Transverse colon (tissue), 4 donors: ENCODE data around the gene ITPR2.

Experiments used
- CTCF ChIP-seq, 5 experiments: fragments of 200-600 bp in 3 of 5; fragments of 450-650 bp in 2 of 5; sonication (generic) in 3 of 5; IDR thresholded peaks; 1 replicate in 2 of 5; 2 replicates in 3 of 5; pipeline ENCODE4 v1.5.1; 2016 to 2017; ENCODE audit warnings: antibody characterized with exemption in 5 of 5, inconsistent platforms in 3 of 5, mild to moderate bottlenecking in 2 of 5, moderate library complexity in 1 of 5
- POLR2A ChIP-seq: fragments of 450-650 bp; IDR thresholded peaks from one replicate; pipeline ENCODE4 v1.6.1; 2016; ENCODE audit warnings: antibody characterized with exemption, mild to moderate bottlenecking, moderate library complexity
- POLR2AphosphoS5 ChIP-seq, 3 donors: sonication (generic); formaldehyde crosslinking; IDR thresholded peaks; one replicate each; pipeline ENCODE4 v1.6.1; 2016; ENCODE audit warnings: antibody characterized with exemption in 3 of 3

DNA sequence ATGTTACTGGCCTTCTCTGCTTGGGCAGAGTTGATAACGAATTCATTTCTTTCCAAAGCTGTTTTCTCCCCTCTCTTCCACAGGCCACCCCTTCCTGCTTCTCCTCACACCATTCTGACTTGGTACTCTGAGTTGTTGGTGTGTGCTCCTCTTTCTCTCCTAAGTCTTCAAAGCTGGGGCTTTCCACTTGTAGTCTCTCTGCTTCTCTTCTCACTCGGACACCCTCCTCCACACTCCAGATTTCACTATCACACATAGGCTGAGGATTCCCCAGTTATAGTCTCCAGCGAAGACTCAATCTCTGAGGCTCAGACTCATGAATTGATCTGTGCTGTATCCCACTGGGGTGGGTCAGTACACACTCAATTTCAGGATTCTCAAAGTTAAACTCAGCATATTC is 436.6 kb downstream of the ITPR2 start:
- TF ChIP-seq POLR2A = no peak
- TF ChIP-seq CTCF (IDR thresholded peaks at IDR 0.05) = no peak
- TF ChIP-seq POLR2AphosphoS5 (IDR thresholded peaks at IDR 0.05) = no peak
